Keratinocyte (primary cell): ENCODE results near the gene RABL6. TPM values are rescaled to one million over a fixed set of nuclear protein-coding genes. Genes with fewer than 3 reads are reported as not detected.

ENCODE experiments used
- DNase-seq: peaks from one replicate; pipeline ENCODE4 v3.0.0-alpha.2; 2011; ENCODE audit warnings: low read depth, missing footprints, low spot score
- FAIRE-seq: peaks from 2 replicates; lab custom pipeline; 2011; peaks lifted over from hg19 to GRCh38; lab: Jason Lieb, UNC
- H2AFZ ChIP-seq: 2 replicates; pipeline ENCODE4 v1.6.0; 2012; ENCODE audit warnings: low read length, control low read depth, inconsistent platforms; ENCODE audit not compliant: control insufficient read depth
- H3K27ac ChIP-seq: 2 replicates; pipeline ENCODE4 v1.5.1; 2011; ENCODE audit warnings: low read length; ENCODE audit not compliant: control insufficient read depth, insufficient read depth
- H3K27me3 ChIP-seq: 3 replicates; pipeline ENCODE4 v1.6.0; 2011; ENCODE audit warnings: low read length; ENCODE audit not compliant: control insufficient read depth, insufficient read depth; ENCODE audit errors: extremely low read depth
- H3K36me3 ChIP-seq, 2 experiments: 2 replicates in 1 of 2; 3 replicates in 1 of 2; pipeline ENCODE4 v1.5.1; 2011; ENCODE audit warnings: low read length in 2 of 2, mild to moderate bottlenecking in 1 of 2; ENCODE audit not compliant: control insufficient read depth in 2 of 2, insufficient read depth in 2 of 2; ENCODE audit errors: extremely low read depth in 1 of 2
- H3K4me1 ChIP-seq: 3 replicates; pipeline ENCODE4 v1.5.1; 2011; ENCODE audit warnings: low read length; ENCODE audit not compliant: control insufficient read depth, insufficient read depth; ENCODE audit errors: extremely low read depth
- H3K4me2 ChIP-seq: 3 replicates; pipeline ENCODE4 v1.6.0; 2011; ENCODE audit warnings: low read depth, low read length; ENCODE audit not compliant: control insufficient read depth, insufficient read depth; ENCODE audit errors: extremely low read depth
- H3K4me3 ChIP-seq, 3 experiments: fragments of 200-600 bp in 1 of 3; sonication (generic) in 1 of 3; 2 replicates in 2 of 3; 3 replicates in 1 of 3; pipeline ENCODE4 v1.5.1; 2011 to 2016; ENCODE audit warnings: low read length in 3 of 3, mild to moderate bottlenecking in 3 of 3, control low read depth in 2 of 3, inconsistent platforms in 1 of 3, low read depth in 1 of 3, mixed read lengths in 1 of 3, mixed run types in 1 of 3, moderate library complexity in 1 of 3; ENCODE audit not compliant: control insufficient read depth in 2 of 3, insufficient read depth in 2 of 3; ENCODE audit errors: extremely low read depth in 1 of 3
- H3K79me2 ChIP-seq: 2 replicates; pipeline ENCODE4 v1.6.0; 2012; ENCODE audit warnings: low read length; ENCODE audit not compliant: control insufficient read depth, insufficient read depth
- H3K9ac ChIP-seq: 3 replicates; pipeline ENCODE4 v1.6.0; 2011; ENCODE audit warnings: low read length; ENCODE audit not compliant: control insufficient read depth, insufficient read depth; ENCODE audit errors: extremely low read depth
- H3K9me1 ChIP-seq: 3 replicates; pipeline ENCODE4 v1.6.0; 2011; ENCODE audit warnings: low read length; ENCODE audit not compliant: control insufficient read depth, insufficient read depth; ENCODE audit errors: extremely low read depth
- H3K9me3 ChIP-seq: 2 replicates; pipeline ENCODE4 v1.5.1; 2012; ENCODE audit warnings: low read depth, low read length; ENCODE audit not compliant: control insufficient read depth
- H4K20me1 ChIP-seq: 3 replicates; pipeline ENCODE4 v1.6.0; 2011; ENCODE audit warnings: low read length; ENCODE audit not compliant: control insufficient read depth, insufficient read depth; ENCODE audit errors: extremely low read depth
- CTCF ChIP-seq, 3 experiments: IDR thresholded peaks in 1 of 3; conservative IDR thresholded peaks in 1 of 3; optimal IDR thresholded peaks in 1 of 3; 2 replicates in 2 of 3; 3 replicates in 1 of 3; pipeline versions ENCODE3 to v1.5.1; 2011; ENCODE audit warnings: low read length in 3 of 3, mild to moderate bottlenecking in 3 of 3, moderate library complexity in 2 of 3, control low read depth in 1 of 3, inconsistent platforms in 1 of 3; ENCODE audit not compliant: insufficient read depth in 2 of 3; ENCODE audit errors: extremely low read depth in 1 of 3
- EZH2 ChIP-seq: IDR thresholded peaks from one replicate; pipeline ENCODE4 v1.6.1; 2012; ENCODE audit warnings: inconsistent platforms, mild to moderate bottlenecking, low read length, moderate library complexity
- dilution Hi-C: fragments of 300-500 bp; cut with MboI; formaldehyde crosslinking; loops from one replicate; pipeline ENCODE4 v1.7.0; 2020; ENCODE audit warnings: low sequenced_read_pairs; ENCODE audit not compliant: extremely low pct_ligation_motif_present
- polyA plus RNA-seq, 5 experiments: library from polyadenylated mRNA; depleted of rRNA in 3 of 5; stranded (reverse) in 3 of 5; stranded (forward) in 1 of 5; unstranded in 1 of 5; fragments of >200 nt; gene quantifications; 1 replicate in 1 of 5; 2 replicates in 3 of 5; 3 replicates in 1 of 5; pipeline versions ENCODE4 v1.2.1 to v1.2.3, GENCODE V29; 2011 to 2012; ENCODE audit warnings: missing spikeins in 2 of 5, low read depth in 1 of 5, low replicate concordance in 1 of 5

The RABL6 gene
- polyA plus RNA-seq, 1 donor (not counting 4 experiments of a cell fraction or from before 2014, with no cell fraction given), result 46.3 TPM

- Histone ChIP-seq H3K4me1 (no peaks in the 10 kb centered on the region), H3K27ac (no peak overlapping the region), H3K9ac (no peak overlapping the region), H3K36me3 (peaks cover 5 to 14% of the 10 kb centered on the region in 2 experiments), H2AFZ (no peak overlapping the region), H3K9me3 (no peaks in the 10 kb centered on the region), H3K79me2 (peaks cover 18% of the 10 kb centered on the region), H3K4me3 (no peak overlapping the region), H3K9me1 (no peaks in the 10 kb centered on the region), H3K27me3 (no peaks in the 10 kb centered on the region), H3K4me2 (no peak overlapping the region), H4K20me1 (no peaks in the 10 kb centered on the region)
- TF ChIP-seq EZH2, result no peak
- no peak for TF ChIP-seq CTCF (optimal IDR thresholded peaks at IDR 0.05 in 1 of 3, IDR thresholded peaks at IDR 0.05 in 1 of 3, conservative IDR thresholded peaks at IDR 0.05 in 1 of 3; ENCODE audit: extremely low read depth in 1 of 3, insufficient read depth in 2 of 3, low read length in 3 of 3)
- DNase-seq (no peak), FAIRE-seq (no peak)
- dilution Hi-C loops, result loop anchor here (25.0 kb wide), 1 partner anchor 115 kb away; the partner anchor contains the start of genes C8G and FBXW5
Measured at GRCh38 chr9:136821826-136822544, 14.2 kb downstream of the RABL6 start.

- H3K4me2 ChIP-seq, result no peak overlapping the region
- H3K36me3 ChIP-seq, result peaks cover 14 to 21% of the 10 kb centered on the region in 2 experiments
- no peaks in the 10 kb centered on the region for H3K4me1 ChIP-seq
- H2AFZ ChIP-seq, result no peak overlapping the region
- H3K27ac ChIP-seq, result no peak overlapping the region
- TF ChIP-seq CTCF (optimal IDR thresholded peaks at IDR 0.05 in 1 of 3, IDR thresholded peaks at IDR 0.05 in 1 of 3, conservative IDR thresholded peaks at IDR 0.05 in 1 of 3; ENCODE audit: extremely low read depth in 1 of 3, insufficient read depth in 2 of 3, low read length in 3 of 3) (no peak), EZH2 (no peak)
- no peaks in the 10 kb centered on the region for H3K9me1 ChIP-seq
- H3K9me3 ChIP-seq, result no peaks in the 10 kb centered on the region
- H3K79me2 ChIP-seq, result peaks cover 18% of the 10 kb centered on the region
- dilution Hi-C loops, result loop anchor here (25.0 kb wide), 1 partner anchor 114 kb away; the partner anchor contains the start of genes C8G and FBXW5
- FAIRE-seq (no peak), DNase-seq (no peak)
- no peak overlapping the region for H3K4me3 ChIP-seq
- no peaks in the 10 kb centered on the region for H3K27me3 ChIP-seq
- no peak overlapping the region for H3K9ac ChIP-seq
- H4K20me1 ChIP-seq, result no peaks in the 10 kb centered on the region
Measured at GRCh38 chr9:136823136-136824046, 15.6 kb downstream of the RABL6 start.
